ENCODE measurements around the gene SYNPO2.

- TF ChIP-seq, protein P1, sequence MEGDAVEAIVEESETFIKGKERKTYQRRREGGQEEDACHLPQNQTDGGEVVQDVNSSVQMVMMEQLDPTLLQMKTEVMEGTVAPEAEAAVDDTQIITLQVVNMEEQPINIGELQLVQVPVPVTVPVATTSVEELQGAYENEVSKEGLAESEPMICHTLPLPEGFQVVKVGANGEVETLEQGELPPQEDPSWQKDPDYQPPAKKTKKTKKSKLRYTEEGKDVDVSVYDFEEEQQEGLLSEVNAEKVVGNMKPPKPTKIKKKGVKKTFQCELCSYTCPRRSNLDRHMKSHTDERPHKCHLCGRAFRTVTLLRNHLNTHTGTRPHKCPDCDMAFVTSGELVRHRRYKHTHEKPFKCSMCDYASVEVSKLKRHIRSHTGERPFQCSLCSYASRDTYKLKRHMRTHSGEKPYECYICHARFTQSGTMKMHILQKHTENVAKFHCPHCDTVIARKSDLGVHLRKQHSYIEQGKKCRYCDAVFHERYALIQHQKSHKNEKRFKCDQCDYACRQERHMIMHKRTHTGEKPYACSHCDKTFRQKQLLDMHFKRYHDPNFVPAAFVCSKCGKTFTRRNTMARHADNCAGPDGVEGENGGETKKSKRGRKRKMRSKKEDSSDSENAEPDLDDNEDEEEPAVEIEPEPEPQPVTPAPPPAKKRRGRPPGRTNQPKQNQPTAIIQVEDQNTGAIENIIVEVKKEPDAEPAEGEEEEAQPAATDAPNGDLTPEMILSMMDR (IDR thresholded peaks at IDR 0.05), result no peak
- TF ChIP-seq POLR2AphosphoS5 (IDR thresholded peaks at IDR 0.05) (no peak), POLR2A (IDR thresholded peaks at IDR 0.05) (no peak), EP300 (IDR thresholded peaks at IDR 0.05) (no peak)
Measured at GRCh38 chr4:118973295-118973694, 84.6 kb downstream of the SYNPO2 start.
